ENCODE measurements around the gene KIAA1958.
A peak's percentile ranks its signal among the peaks of the same experiment; 100 is the strongest.

KIAA1958 gene

DNA sequence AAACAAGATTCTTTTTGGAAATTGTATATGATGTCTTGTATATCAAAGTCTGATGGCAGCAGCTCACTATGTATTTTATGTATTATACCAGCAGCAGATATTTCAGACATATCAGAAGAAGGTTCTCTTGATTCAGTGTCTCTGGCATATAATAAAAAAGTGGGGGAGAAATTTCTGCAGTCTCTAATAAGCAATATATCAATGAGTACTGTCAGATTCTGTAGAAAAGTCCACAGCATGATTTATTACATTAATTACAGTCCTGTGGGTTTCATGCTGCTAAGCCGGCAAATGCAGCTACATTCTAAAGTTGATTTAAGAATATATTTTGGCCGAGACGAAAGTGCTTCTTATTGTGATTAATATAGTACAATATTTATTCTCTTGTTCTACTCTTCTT lies 113.1 kb downstream of the KIAA1958 start:
- no peak overlapping the region for H3K4me3 ChIP-seq (ENCODE audit: control insufficient read depth, low read depth, low read length)
- DNase-seq (ENCODE audit: low read depth): no peak
- TF ChIP-seq, protein P1, sequence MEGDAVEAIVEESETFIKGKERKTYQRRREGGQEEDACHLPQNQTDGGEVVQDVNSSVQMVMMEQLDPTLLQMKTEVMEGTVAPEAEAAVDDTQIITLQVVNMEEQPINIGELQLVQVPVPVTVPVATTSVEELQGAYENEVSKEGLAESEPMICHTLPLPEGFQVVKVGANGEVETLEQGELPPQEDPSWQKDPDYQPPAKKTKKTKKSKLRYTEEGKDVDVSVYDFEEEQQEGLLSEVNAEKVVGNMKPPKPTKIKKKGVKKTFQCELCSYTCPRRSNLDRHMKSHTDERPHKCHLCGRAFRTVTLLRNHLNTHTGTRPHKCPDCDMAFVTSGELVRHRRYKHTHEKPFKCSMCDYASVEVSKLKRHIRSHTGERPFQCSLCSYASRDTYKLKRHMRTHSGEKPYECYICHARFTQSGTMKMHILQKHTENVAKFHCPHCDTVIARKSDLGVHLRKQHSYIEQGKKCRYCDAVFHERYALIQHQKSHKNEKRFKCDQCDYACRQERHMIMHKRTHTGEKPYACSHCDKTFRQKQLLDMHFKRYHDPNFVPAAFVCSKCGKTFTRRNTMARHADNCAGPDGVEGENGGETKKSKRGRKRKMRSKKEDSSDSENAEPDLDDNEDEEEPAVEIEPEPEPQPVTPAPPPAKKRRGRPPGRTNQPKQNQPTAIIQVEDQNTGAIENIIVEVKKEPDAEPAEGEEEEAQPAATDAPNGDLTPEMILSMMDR (IDR thresholded peaks at IDR 0.05; ENCODE audit: control insufficient read depth, insufficient read depth, low read depth, low read length, missing control alignments): no peak

DNA sequence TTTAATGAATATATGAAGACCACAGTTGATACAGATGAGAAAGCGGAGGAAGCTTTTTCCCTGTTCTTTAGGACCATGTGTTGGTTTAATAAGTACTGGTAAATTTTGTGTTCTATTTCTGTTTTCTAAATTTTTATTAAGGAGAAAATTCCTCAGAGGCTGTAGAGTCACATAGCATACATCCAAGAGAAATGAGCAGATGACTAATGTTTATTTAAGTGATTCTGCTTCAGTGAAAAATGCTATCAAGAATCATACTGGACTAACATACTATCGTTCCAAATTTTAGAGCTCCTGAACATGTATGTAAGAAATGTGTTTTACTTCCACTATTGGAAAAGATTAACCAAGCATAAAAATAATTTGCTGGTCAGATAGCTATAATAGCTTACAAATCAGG lies 115.0 kb downstream of the KIAA1958 start:
- H3K4me3 ChIP-seq (ENCODE audit: control insufficient read depth, low read depth, low read length): no peak overlapping the region
- DNase-seq (ENCODE audit: low read depth): peak; percentile 7

DNA sequence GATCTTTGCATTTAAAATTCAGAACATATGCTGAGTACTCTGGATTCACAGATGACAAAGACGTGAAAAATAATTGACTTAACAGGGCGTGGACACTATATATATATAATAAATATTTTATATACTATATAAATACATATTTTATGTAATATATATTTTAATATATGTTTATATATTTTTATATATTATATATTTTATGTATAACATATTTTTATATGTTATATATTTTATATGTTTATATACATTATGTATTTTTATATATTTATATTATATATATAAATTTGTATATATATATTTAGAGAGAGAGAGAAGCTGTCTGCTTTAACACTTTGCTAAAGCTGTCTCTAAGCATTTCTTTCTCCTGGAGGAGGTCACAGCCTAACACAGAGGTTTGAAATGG lies 118.2 kb downstream of the KIAA1958 start:
- TF ChIP-seq, protein P1 (IDR thresholded peaks at IDR 0.05; ENCODE audit: control insufficient read depth, insufficient read depth, low read depth, low read length, missing control alignments): no peak
- DNase-seq (ENCODE audit: low read depth): no peak
- H3K4me3 ChIP-seq (ENCODE audit: control insufficient read depth, low read depth, low read length): no peak overlapping the region

More for the DNA sequence above, 115.0 kb downstream of the KIAA1958 start:
- TF ChIP-seq, protein P1 (IDR thresholded peaks at IDR 0.05; ENCODE audit: control insufficient read depth, insufficient read depth, low read depth, low read length, missing control alignments): no peak

DNA sequence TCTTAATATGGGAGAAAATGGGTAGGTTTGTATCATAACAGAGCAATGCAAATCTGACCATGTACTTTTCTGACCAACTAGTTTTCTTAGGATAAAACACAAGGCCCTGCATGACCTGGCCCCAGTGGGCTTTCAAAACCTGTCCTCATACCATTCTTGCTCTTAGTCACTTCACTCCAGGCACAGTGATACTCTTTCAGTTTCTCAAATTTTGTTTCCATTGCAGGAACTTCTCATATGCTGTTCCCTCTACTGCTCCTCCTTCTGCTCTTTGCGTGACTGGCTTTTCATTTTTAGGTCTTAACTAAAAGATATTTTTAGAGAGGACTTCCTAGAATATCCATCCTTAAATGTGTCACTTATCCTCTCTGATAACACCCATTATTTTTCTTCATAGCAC lies 118.9 kb downstream of the KIAA1958 start:
- H3K4me3 ChIP-seq (ENCODE audit: control insufficient read depth, low read depth, low read length): no peak overlapping the region
- no peak for DNase-seq (ENCODE audit: low read depth)
- TF ChIP-seq, protein P1 (IDR thresholded peaks at IDR 0.05; ENCODE audit: control insufficient read depth, insufficient read depth, low read depth, low read length, missing control alignments): no peak

DNA sequence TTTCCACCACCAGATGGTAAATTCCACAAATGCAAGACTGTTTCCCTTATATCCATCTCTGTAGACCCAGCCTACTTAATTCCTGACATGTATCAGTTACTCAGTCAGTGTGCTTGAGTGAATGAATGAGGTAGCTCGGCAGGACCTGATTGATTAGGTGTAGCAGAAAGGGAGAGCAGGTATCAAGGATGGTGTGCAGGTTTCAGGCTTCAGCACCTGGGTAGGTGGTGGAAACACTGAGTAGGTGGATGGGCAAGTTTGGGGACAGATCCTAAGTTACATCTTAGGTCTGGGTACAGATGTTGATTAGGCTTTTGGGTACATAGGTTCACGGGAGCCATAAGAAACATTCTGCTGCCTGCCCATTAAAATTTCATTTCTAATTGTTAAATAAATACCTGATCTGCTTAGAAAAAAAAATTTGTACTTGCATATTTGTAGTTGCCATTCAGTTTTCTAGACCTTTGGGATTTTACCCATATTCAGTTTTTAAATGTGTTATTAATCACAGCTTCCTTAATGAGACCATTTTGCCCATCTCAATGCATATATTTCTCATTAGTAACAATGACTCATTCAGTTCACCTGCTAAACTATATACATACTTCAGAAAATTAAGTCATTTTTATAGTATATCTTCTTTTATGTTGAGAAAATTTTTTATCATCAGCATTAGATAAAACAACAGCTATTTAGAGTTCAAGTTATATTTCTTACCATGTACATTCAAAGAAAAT lies 119.5 kb downstream of the KIAA1958 start:
- TF ChIP-seq, protein P1 (IDR thresholded peaks at IDR 0.05; ENCODE audit: control insufficient read depth, insufficient read depth, low read depth, low read length, missing control alignments): no peak
- DNase-seq (ENCODE audit: low read depth): no peak
- no peak overlapping the region for H3K4me3 ChIP-seq (ENCODE audit: control insufficient read depth, low read depth, low read length)

DNA sequence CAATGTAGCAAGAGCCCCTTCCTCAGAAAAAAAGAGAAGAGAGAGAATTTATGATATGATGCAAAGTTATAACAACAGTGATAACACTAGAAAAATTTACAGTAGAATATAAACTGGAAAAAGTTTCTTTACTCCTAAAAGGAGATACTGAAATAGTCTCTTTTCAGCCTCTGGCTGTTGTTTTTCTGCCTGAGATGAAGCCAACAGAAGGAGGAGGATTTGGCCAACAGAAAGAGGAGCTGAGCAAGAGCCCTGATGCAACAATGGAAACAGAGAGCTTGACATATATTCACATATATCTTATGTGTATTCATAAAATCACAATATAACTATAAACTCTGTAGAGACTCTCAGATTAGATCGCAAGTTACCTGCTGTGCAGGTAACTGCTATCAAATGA lies 122.2 kb downstream of the KIAA1958 start:
- no peak for DNase-seq (ENCODE audit: low read depth)
- TF ChIP-seq, protein P1 (IDR thresholded peaks at IDR 0.05; ENCODE audit: control insufficient read depth, insufficient read depth, low read depth, low read length, missing control alignments): no peak

More for the DNA sequence above, 122.2 kb downstream of the KIAA1958 start:
- no peak overlapping the region for H3K4me3 ChIP-seq (ENCODE audit: control insufficient read depth, low read depth, low read length)
